DOHH2 (cell line): ENCODE measurements around the gene CXXC5.

Source experiments
- EZH2phosphoT487 ChIP-seq: fragments of 200-600 bp; sonication (generic); IDR thresholded peaks from 2 replicates; pipeline ENCODE4 v1.6.1; 2017; ENCODE audit warnings: borderline replicate concordance, mild to moderate bottlenecking, antibody characterized with exemption, low read length, moderate library complexity, mixed read lengths
- TF ChIP-seq, protein P1 (sequence below): fragments of 200-600 bp; sonication (generic); IDR thresholded peaks from one replicate; pipeline ENCODE4 v1.5.1; 2014; ENCODE audit warnings: antibody characterized with exemption, mild to moderate bottlenecking, low read depth, low read length; ENCODE audit not compliant: poor library complexity, severe bottlenecking

DNA sequence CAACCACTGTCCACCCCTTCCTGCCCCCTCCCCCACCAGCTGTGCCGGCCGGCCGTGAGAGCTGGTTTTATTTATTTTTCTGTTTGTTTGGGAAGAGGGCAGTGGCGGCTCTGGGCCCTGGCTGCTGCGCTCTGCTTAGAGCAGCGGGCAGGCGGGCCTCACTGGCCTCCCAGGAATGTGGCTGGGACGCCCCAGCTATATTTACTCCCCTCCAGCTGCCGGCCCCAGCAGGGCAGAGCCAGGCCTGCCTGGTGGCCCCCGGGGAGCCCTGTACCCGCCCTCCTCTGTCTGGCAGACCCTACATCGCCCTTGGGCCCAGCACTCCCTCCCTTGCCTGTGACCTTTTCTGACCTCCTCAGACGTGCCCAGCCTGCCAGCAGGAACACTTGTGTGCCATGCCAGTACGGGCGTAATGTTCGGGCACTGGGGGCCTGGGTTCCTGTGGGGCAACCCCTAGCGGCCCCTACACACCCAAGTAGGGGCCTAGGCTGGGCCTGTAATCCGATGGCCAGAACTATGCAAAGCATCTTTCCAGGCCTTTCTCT, 7.7 kb downstream of the CXXC5 start:
- TF ChIP-seq, protein P1, sequence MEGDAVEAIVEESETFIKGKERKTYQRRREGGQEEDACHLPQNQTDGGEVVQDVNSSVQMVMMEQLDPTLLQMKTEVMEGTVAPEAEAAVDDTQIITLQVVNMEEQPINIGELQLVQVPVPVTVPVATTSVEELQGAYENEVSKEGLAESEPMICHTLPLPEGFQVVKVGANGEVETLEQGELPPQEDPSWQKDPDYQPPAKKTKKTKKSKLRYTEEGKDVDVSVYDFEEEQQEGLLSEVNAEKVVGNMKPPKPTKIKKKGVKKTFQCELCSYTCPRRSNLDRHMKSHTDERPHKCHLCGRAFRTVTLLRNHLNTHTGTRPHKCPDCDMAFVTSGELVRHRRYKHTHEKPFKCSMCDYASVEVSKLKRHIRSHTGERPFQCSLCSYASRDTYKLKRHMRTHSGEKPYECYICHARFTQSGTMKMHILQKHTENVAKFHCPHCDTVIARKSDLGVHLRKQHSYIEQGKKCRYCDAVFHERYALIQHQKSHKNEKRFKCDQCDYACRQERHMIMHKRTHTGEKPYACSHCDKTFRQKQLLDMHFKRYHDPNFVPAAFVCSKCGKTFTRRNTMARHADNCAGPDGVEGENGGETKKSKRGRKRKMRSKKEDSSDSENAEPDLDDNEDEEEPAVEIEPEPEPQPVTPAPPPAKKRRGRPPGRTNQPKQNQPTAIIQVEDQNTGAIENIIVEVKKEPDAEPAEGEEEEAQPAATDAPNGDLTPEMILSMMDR = no peak
- no peak for TF ChIP-seq EZH2phosphoT487
